Measurements from ENCODE around the gene LRRC59.
"Not testable (repeated sequence)": the region's sequence is repeated elsewhere in the genome, so short reads cannot be mapped to it uniquely, and the experiment has no call there.

LRRC59 gene

GRCh38 chr17:50406578-50406977, 9.3 kb upstream of the LRRC59 start:
- no peak overlapping the region for H3K27ac Mint-ChIP-seq
- no peaks in the 10 kb centered on the region for H3K27me3 Mint-ChIP-seq
- H3K36me3 Mint-ChIP-seq = no peaks in the 10 kb centered on the region
- no peak overlapping the region for H3K4me3 Mint-ChIP-seq
- H3K4me1 Mint-ChIP-seq = no peaks in the 10 kb centered on the region
- H3K9me3 Mint-ChIP-seq = no peaks in the 10 kb centered on the region

- not testable (repeated sequence) for H3K9me3 Mint-ChIP-seq, H3K36me3 Mint-ChIP-seq, H3K4me3 Mint-ChIP-seq, H3K4me1 Mint-ChIP-seq, H3K27ac Mint-ChIP-seq, H3K27me3 Mint-ChIP-seq
Measured at GRCh38 chr17:50405351-50405750, 8.0 kb upstream of the LRRC59 start.

- not testable (repeated sequence) for H3K27ac Mint-ChIP-seq, H3K4me3 Mint-ChIP-seq, H3K9me3 Mint-ChIP-seq, H3K27me3 Mint-ChIP-seq, H3K36me3 Mint-ChIP-seq
- H3K4me1 Mint-ChIP-seq = peaks cover 25% of the 10 kb centered on the region
Measured at GRCh38 chr17:50399591-50399990, 2.3 kb upstream of the LRRC59 start.

- H3K4me3 Mint-ChIP-seq = peak overlapping the region; percentile 23
- H3K4me1 Mint-ChIP-seq = peaks cover 32% of the 10 kb centered on the region
- H3K9me3 Mint-ChIP-seq, H3K36me3 Mint-ChIP-seq, H3K27ac Mint-ChIP-seq, H3K27me3 Mint-ChIP-seq: not testable (repeated sequence)
Measured at GRCh38 chr17:50398672-50399071, 1.3 kb upstream of the LRRC59 start.

- Mint-ChIP-seq H3K27ac (peak overlapping the region; percentile 42), H3K4me3 (peak overlapping the region; percentile 98), H3K9me3 (no peaks in the 10 kb centered on the region), H3K27me3 (no peaks in the 10 kb centered on the region), H3K4me1 (peaks cover 40% of the 10 kb centered on the region), H3K36me3 (peaks cover 8% of the 10 kb centered on the region)
Measured at GRCh38 chr17:50397919-50398285, 579 bp upstream of the LRRC59 start.

- Mint-ChIP-seq H3K27me3 (no peaks in the 10 kb centered on the region), H3K4me3 (peak overlapping the region; percentile 98), H3K36me3 (peaks cover 10% of the 10 kb centered on the region), H3K4me1 (peaks cover 40% of the 10 kb centered on the region), H3K9me3 (no peaks in the 10 kb centered on the region), H3K27ac (peak overlapping the region; percentile 98)
Measured at GRCh38 chr17:50396261-50397110, 837 bp downstream of the LRRC59 start.

- Mint-ChIP-seq H3K27me3 (no peaks in the 10 kb centered on the region), H3K4me1 (peaks cover 40% of the 10 kb centered on the region), H3K36me3 (peaks cover 14% of the 10 kb centered on the region), H3K4me3 (peak overlapping the region; percentile 98), H3K27ac (no peak overlapping the region), H3K9me3 (no peaks in the 10 kb centered on the region)
Measured at GRCh38 chr17:50394711-50395110, 2.6 kb downstream of the LRRC59 start.

- Mint-ChIP-seq H3K36me3 (peaks cover 14% of the 10 kb centered on the region), H3K27ac (no peak overlapping the region), H3K27me3 (no peaks in the 10 kb centered on the region), H3K4me1 (peaks cover 40% of the 10 kb centered on the region), H3K4me3 (peak overlapping the region; percentile 8), H3K9me3 (no peaks in the 10 kb centered on the region)
Measured at GRCh38 chr17:50393700-50394099, 3.6 kb downstream of the LRRC59 start.

GRCh38 chr17:50392621-50393020, 4.7 kb downstream of the LRRC59 start:
- H3K27me3 Mint-ChIP-seq = no peaks in the 10 kb centered on the region
- no peak overlapping the region for H3K4me3 Mint-ChIP-seq
- no peak overlapping the region for H3K27ac Mint-ChIP-seq
- H3K4me1 Mint-ChIP-seq = peaks cover 33% of the 10 kb centered on the region
- peaks cover 17% of the 10 kb centered on the region for H3K36me3 Mint-ChIP-seq
- no peaks in the 10 kb centered on the region for H3K9me3 Mint-ChIP-seq

- Mint-ChIP-seq H3K4me3 (no peak overlapping the region), H3K4me1 (peaks cover 14% of the 10 kb centered on the region)
Measured at GRCh38 chr17:50389534-50389933, 7.8 kb downstream of the LRRC59 start.

GRCh38 chr17:50388728-50389127, 8.6 kb downstream of the LRRC59 start:
- peaks cover 8% of the 10 kb centered on the region for H3K4me1 Mint-ChIP-seq
- H3K4me3 Mint-ChIP-seq = no peak overlapping the region
- no peak overlapping the region for H3K27ac Mint-ChIP-seq
- H3K27me3 Mint-ChIP-seq = no peaks in the 10 kb centered on the region
- no peaks in the 10 kb centered on the region for H3K9me3 Mint-ChIP-seq
- peaks cover 20% of the 10 kb centered on the region for H3K36me3 Mint-ChIP-seq

More at GRCh38 chr17:50389534-50389933, 7.8 kb downstream of the LRRC59 start:
- no peaks in the 10 kb centered on the region for H3K27me3 Mint-ChIP-seq
- no peaks in the 10 kb centered on the region for H3K9me3 Mint-ChIP-seq
- H3K27ac Mint-ChIP-seq = no peak overlapping the region
- H3K36me3 Mint-ChIP-seq = peaks cover 21% of the 10 kb centered on the region

GRCh38 chr17:50386510-50386909, 10.8 kb downstream of the LRRC59 start:
- H3K27me3 Mint-ChIP-seq = no peaks in the 10 kb centered on the region
- H3K4me1 Mint-ChIP-seq = no peaks in the 10 kb centered on the region
- H3K4me3 Mint-ChIP-seq = no peak overlapping the region
- no peaks in the 10 kb centered on the region for H3K9me3 Mint-ChIP-seq
- peaks cover 18% of the 10 kb centered on the region for H3K36me3 Mint-ChIP-seq
- H3K27ac Mint-ChIP-seq = peak overlapping the region; percentile 23

- Mint-ChIP-seq H3K27me3 (no peaks in the 10 kb centered on the region), H3K36me3 (peaks cover 14% of the 10 kb centered on the region), H3K4me3 (no peak overlapping the region), H3K9me3 (no peaks in the 10 kb centered on the region), H3K4me1 (no peaks in the 10 kb centered on the region), H3K27ac (no peak overlapping the region)
Measured at GRCh38 chr17:50382931-50383330, 14.4 kb downstream of the LRRC59 start.

GRCh38 chr17:50381920-50382319, 15.4 kb downstream of the LRRC59 start:
- peaks cover 7% of the 10 kb centered on the region for H3K36me3 Mint-ChIP-seq
- no peaks in the 10 kb centered on the region for H3K9me3 Mint-ChIP-seq
- no peaks in the 10 kb centered on the region for H3K27me3 Mint-ChIP-seq
- H3K4me3 Mint-ChIP-seq = no peak overlapping the region
- H3K4me1 Mint-ChIP-seq = no peaks in the 10 kb centered on the region
- H3K27ac Mint-ChIP-seq = peak overlapping the region; percentile 23

- Mint-ChIP-seq H3K27me3 (no peaks in the 10 kb centered on the region), H3K36me3 (peaks cover 3% of the 10 kb centered on the region), H3K4me1 (no peaks in the 10 kb centered on the region), H3K4me3 (no peak overlapping the region), H3K27ac (no peak overlapping the region), H3K9me3 (no peaks in the 10 kb centered on the region)
Measured at GRCh38 chr17:50381260-50381815, 16.0 kb downstream of the LRRC59 start.

- no peaks in the 10 kb centered on the region for H3K27me3 Mint-ChIP-seq
- H3K27ac Mint-ChIP-seq = peak overlapping the region; percentile 12
- H3K36me3 Mint-ChIP-seq = peaks cover 3% of the 10 kb centered on the region
- H3K4me3 Mint-ChIP-seq = no peak overlapping the region
- no peaks in the 10 kb centered on the region for H3K9me3 Mint-ChIP-seq
- H3K4me1 Mint-ChIP-seq = no peaks in the 10 kb centered on the region
Measured at GRCh38 chr17:50380369-50381259, 16.7 kb downstream of the LRRC59 start.
